Body of pancreas (tissue), 4 donors: Measurements from ENCODE around the gene EPB41L5. TPM values are rescaled to one million over a fixed set of nuclear protein-coding genes. Genes with fewer than 3 reads are reported as not detected.

Experiments used
- ATAC-seq: fragments of 150-250 bp; one replicate; pipeline ENCODE4 v1.9.1; 2016
- DNase-seq, 4 donors: peaks; one replicate each; pipeline ENCODE4 v3.0.0-alpha.2; 2019
- H3K27ac ChIP-seq, 4 donors: fragments of 200-600 bp; sonication (generic); 1 replicate in 3 of 4; 2 replicates in 1 of 4; pipeline versions ENCODE4 v1.5.1 to v1.6.1; 2016 to 2019; ENCODE audit warnings: mild to moderate bottlenecking in 1 of 4, mixed read lengths in 1 of 4, moderate library complexity in 1 of 4
- H3K27me3 ChIP-seq, 2 donors: fragments of 200-600 bp; sonication (generic); one replicate each; pipeline ENCODE4 v1.6.0; 2016; ENCODE audit warnings: mild to moderate bottlenecking in 1 of 2
- H3K36me3 ChIP-seq, 2 donors: fragments of 200-600 bp; sonication (generic); replicated peaks in 1 of 2; 2 replicates each; pipeline ENCODE4 v1.5.1; 2016; ENCODE audit warnings: low read depth in 2 of 2; ENCODE audit not compliant: insufficient read depth in 1 of 2
- H3K4me1 ChIP-seq: fragments of 200-600 bp; sonication (generic); one replicate; pipeline ENCODE4 v1.6.0; 2016
- H3K4me3 ChIP-seq, 2 donors: fragments of 200-600 bp; sonication (generic); 1 replicate in 1 of 2; 2 replicates in 1 of 2; pipeline ENCODE4 v1.5.1; 2016 to 2019
- H3K9me3 ChIP-seq, 3 donors: fragments of 200-600 bp; sonication (generic); 1 replicate in 2 of 3; 2 replicates in 1 of 3; pipeline ENCODE4 v1.5.1; 2016
- CTCF ChIP-seq, 7 experiments: fragments of 450-650 bp in 4 of 7; fragments of 200-600 bp in 3 of 7; sonication (generic) in 3 of 7; IDR thresholded peaks; one replicate each; pipeline ENCODE4 v1.5.1; 2016 to 2019; ENCODE audit warnings: antibody characterized with exemption in 7 of 7
- POLR2A ChIP-seq, 3 donors: fragments of 450-650 bp; IDR thresholded peaks; one replicate each; pipeline ENCODE4 v1.6.1; 2016; ENCODE audit warnings: antibody characterized with exemption in 3 of 3, mild to moderate bottlenecking in 2 of 3
- WGBS, 2 donors: methylation state at CpG; one replicate each; pipeline ENCODE4 v1.1.5; 2017; 5-methylcytosine and 5-hydroxymethylcytosine counted together
- intact Hi-C: fragments of 100-400 bp; cut with DNase I; formaldehyde crosslinking; loops from one replicate; pipeline ENCODE4 v1.15.1; 2023
- total RNA-seq, 2 donors: library from RNA; depleted of rRNA; stranded (reverse); fragments of >200 nt; gene quantifications; one replicate each; pipeline ENCODE4 v1.1.0, GENCODE V29; 2016

The EPB41L5 gene
- total RNA-seq, 2 donors from 2014 or later: 27.2 to 32.6 TPM

- intact Hi-C loops: no loop called here
- Histone ChIP-seq H3K27ac (peak overlapping the region; percentile 79 to 92 (median 86)), H3K27me3 (no peaks in the 10 kb centered on the region)
Observed at GRCh38 chr2:120222186-120223033, 209.5 kb downstream of the EPB41L5 start.

DNA sequence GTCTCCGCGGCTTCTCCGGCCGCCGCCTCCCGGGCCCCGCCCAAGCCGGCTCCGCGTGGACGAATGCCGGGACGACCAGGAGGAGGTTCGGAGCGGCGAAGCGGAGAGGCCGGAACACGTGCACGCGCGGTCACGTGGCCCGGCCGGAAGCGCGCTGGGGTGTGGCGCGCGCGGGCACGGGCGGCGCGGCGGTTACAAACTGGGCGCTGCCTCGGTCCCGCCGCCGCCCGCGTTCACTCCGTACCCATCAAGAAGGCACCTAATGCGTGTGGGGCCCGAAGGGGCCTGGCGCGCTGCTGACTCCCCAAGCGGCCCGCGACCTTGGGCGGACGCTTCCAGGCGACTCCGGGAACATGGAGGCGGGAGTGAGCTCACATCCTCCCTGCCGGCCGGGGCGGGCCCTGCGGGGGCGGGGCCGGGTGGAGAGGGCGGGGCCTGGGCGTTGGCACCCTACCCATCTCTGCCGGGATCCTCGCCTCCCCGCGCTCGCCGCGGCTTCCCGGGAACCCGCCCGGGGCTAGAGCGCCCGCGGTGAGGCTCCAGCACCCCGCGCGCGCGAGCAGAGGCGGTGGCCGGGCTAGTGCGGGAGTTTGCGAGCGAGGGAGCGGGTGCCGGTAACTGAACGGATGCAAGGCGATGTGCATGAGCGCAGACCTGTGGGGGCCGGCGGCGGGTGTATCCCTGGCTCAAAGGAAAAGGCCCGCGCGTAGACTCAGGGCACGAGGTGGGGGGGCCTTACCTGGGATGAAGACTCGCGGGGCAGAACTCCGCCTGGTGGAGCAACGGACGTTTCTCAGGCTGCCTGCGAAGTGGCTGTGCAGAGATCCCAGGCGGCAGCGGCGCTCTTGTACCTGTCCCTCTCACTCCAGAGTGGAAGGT, 210.4 kb downstream of the EPB41L5 start, which contains the start of gene TMEM185B:
TSS of gene TMEM185B (minus strand) at position 367 of the 879 bp plus-strand sequence. CDS start 424 bp downstream, outside the sequence.
- Histone ChIP-seq H3K9me3 (no peaks in the 10 kb centered on the region), H3K27me3 (no peaks in the 10 kb centered on the region)
- 1 to 8% methylated on average over 10 to 81 of the region's 108 CpGs for WGBS, 2 donors

More at GRCh38 chr2:120222186-120223033, 209.5 kb downstream of the EPB41L5 start:
- Histone ChIP-seq H3K4me1 (peaks cover 31% of the 10 kb centered on the region), H3K36me3 (no peaks in the 10 kb centered on the region), H3K9me3 (no peaks in the 10 kb centered on the region), H3K4me3 (peak overlapping the region; percentile 14 to 26)
- no peak for TF ChIP-seq CTCF (IDR thresholded peaks at IDR 0.05)
- TF ChIP-seq POLR2A (IDR thresholded peaks at IDR 0.05): no peak
- 77 to 95% methylated on average over 35 to 48 of the region's 49 CpGs for WGBS, 2 donors
- ATAC-seq (no peak), DNase-seq (no peak)

DNA sequence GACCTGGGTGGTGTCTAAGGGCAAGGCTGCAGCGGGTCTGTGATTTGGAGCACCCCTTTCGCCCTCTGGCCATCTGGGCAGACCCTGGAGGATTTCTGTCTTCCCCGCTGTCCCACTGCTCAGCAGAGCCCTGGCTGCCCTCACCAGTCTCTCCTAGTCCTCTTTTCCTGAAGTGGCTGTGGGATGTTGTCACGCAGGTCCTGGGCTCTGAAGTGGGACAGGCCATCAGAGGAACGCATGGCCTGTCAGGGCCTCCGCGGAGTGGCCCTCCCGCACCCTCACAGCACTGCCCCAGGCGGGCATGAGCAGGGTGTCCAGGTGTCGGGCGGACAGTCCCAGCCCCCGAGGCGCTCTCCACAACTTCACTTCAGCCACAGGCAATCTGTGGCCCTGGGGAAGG, 211.4 kb downstream of the EPB41L5 start:
- Histone ChIP-seq H3K4me3 (no peak overlapping the region), H3K27ac (peak overlapping the region in 2 of 4 donors; percentile 81 to 91), H3K4me1 (peaks cover 31% of the 10 kb centered on the region), H3K27me3 (no peaks in the 10 kb centered on the region), H3K9me3 (no peaks in the 10 kb centered on the region), H3K36me3 (no peaks in the 10 kb centered on the region)
- DNase-seq (no peak), ATAC-seq (no peak)
- intact Hi-C loops: no loop called here
- 95 to 96% methylated on average over 7 to 13 of the region's 13 CpGs for WGBS, 2 donors
- TF ChIP-seq POLR2A (IDR thresholded peaks at IDR 0.05) (no peak), CTCF (IDR thresholded peaks at IDR 0.05) (no peak)

More for the DNA sequence above, 210.4 kb downstream of the EPB41L5 start, which contains the start of gene TMEM185B:
- peak; percentile 98 for ATAC-seq
- peak; percentile 65 to 68 (median 67) for TF ChIP-seq POLR2A (IDR thresholded peaks at IDR 0.05)
- peak in 6 of 7 experiments; percentile 18 to 58 (median 52) for TF ChIP-seq CTCF (IDR thresholded peaks at IDR 0.05)
- H3K4me3 ChIP-seq: peak within 1 kb of the TSS; percentile 14 to 26
- intact Hi-C loops: no loop called here
- H3K4me1 ChIP-seq: peaks cover 31% of the 10 kb centered on the region
- no peaks in the 10 kb centered on the region for H3K36me3 ChIP-seq
- H3K27ac ChIP-seq: peak within 1 kb of the TSS; percentile 79 to 92 (median 86)
- DNase-seq: peak; percentile 90 to 93 (median 90)

GRCh38 chr2:120224735-120225548, 212.1 kb downstream of the EPB41L5 start:
- TF ChIP-seq CTCF (IDR thresholded peaks at IDR 0.05) (no peak), POLR2A (IDR thresholded peaks at IDR 0.05) (no peak)
- 77 to 83% methylated on average over 9 of the region's 9 CpGs for WGBS, 2 donors
- H3K9me3 ChIP-seq: no peaks in the 10 kb centered on the region
- H3K27me3 ChIP-seq: no peaks in the 10 kb centered on the region
- peaks cover 31% of the 10 kb centered on the region for H3K4me1 ChIP-seq
- no peaks in the 10 kb centered on the region for H3K36me3 ChIP-seq
- no peak for ATAC-seq
- no peak overlapping the region for H3K4me3 ChIP-seq
- no peak overlapping the region for H3K27ac ChIP-seq
- DNase-seq: peak in 1 of 4 donors; percentile 21
- intact Hi-C loops: no loop called here
